ACC112 (cell line): Measurements from ENCODE around the gene NCKAP1.
"Not testable (repeated sequence)": the region's sequence is repeated elsewhere in the genome, so short reads cannot be mapped to it uniquely, and the experiment has no call there.

Experiments
- H2AFZ ChIP-seq: fragments of 200-600 bp; sonication (generic); one replicate; pipeline ENCODE4 v1.6.0; 2017; ENCODE audit warnings: antibody characterized with exemption, low read length; ENCODE audit not compliant: unreplicated experiment
- H3K27ac ChIP-seq: fragments of 200-600 bp; sonication (generic); 2 replicates; pipeline ENCODE4 v1.5.1; 2014; ENCODE audit warnings: low read depth, mild to moderate bottlenecking, antibody characterized with exemption, low read length, moderate library complexity
- H3K27me3 ChIP-seq: fragments of 200-600 bp; sonication (generic); 2 replicates; pipeline ENCODE4 v1.6.1; 2014; ENCODE audit warnings: mild to moderate bottlenecking, antibody characterized with exemption, low read length, moderate library complexity, mixed read lengths; ENCODE audit not compliant: insufficient read depth
- H3K36me3 ChIP-seq: fragments of 200-600 bp; sonication (generic); 2 replicates; pipeline ENCODE4 v1.6.1; 2016; ENCODE audit warnings: mild to moderate bottlenecking, antibody characterized with exemption, low read length, moderate library complexity, mixed read lengths; ENCODE audit not compliant: insufficient read depth
- H3K4me1 ChIP-seq: fragments of 200-600 bp; sonication (generic); one replicate; pipeline ENCODE4 v1.6.1; 2016; ENCODE audit warnings: low read length, mixed read lengths; ENCODE audit not compliant: insufficient read depth, unreplicated experiment, control insufficient read depth
- H3K4me3 ChIP-seq: fragments of 200-600 bp; sonication (generic); 2 replicates; pipeline ENCODE4 v1.5.1; 2014; ENCODE audit warnings: mild to moderate bottlenecking, low read depth, low read length
- H3K79me2 ChIP-seq: fragments of 200-600 bp; sonication (generic); one replicate; pipeline ENCODE4 v1.6.0; 2016; ENCODE audit warnings: low read length; ENCODE audit not compliant: control insufficient read depth, unreplicated experiment, insufficient read depth

The NCKAP1 gene

DNA sequence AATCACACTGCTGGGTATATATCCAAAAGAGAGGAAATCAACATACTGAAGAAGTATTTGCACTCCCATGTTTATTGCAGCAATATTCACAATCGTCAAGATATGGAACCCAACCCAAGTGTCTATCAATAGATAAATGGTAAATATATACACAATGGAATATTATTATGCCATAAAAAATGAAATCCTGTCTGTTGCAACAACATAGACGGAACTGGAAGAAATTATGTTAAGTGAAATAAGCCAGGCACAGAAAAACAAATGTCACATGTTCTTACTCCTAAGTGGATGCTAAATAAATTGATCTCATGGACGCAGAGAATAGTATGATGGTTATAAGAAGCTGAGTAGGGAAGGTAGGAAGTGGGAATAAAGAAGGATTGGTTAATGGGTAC is 65.7 kb downstream of the NCKAP1 start:
- H3K79me2 ChIP-seq = peaks cover 38% of the 10 kb centered on the region
- no peaks in the 10 kb centered on the region for H3K27me3 ChIP-seq
- no peak overlapping the region for H3K4me3 ChIP-seq
- no peak overlapping the region for H2AFZ ChIP-seq
- no peak overlapping the region for H3K27ac ChIP-seq
- H3K36me3 ChIP-seq = peaks cover 42% of the 10 kb centered on the region
- no peaks in the 10 kb centered on the region for H3K4me1 ChIP-seq

GRCh38 chr2:182971820-182972547 is 66.3 kb downstream of the NCKAP1 start:
- Histone ChIP-seq H2AFZ (no peak overlapping the region), H3K79me2 (peaks cover 38% of the 10 kb centered on the region), H3K4me1 (no peaks in the 10 kb centered on the region), H3K36me3 (peaks cover 43% of the 10 kb centered on the region), H3K27ac (no peak overlapping the region), H3K27me3 (no peaks in the 10 kb centered on the region), H3K4me3 (no peak overlapping the region)

DNA sequence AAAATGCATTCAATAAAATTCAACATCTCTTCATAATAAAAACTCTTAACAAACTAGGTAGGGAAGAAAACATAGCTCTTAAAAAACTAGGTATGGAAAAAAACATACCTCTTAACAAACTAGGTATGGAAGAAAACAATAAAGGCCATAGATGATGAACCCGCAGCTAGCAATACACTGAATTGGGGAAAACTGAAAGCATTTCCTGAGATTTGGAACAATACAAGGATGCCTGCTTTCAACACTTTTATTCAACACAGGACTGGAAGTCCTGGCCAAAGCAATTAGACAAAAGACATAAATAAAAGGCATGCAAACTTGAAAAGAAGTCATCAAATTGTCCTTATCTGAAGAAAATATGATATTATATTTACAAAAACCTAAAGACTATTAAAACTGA is 67.8 kb downstream of the NCKAP1 start:
- peaks cover 44% of the 10 kb centered on the region for H3K36me3 ChIP-seq

GRCh38 chr2:182968493-182968892 is 69.8 kb downstream of the NCKAP1 start:
- H3K4me1 ChIP-seq = no peaks in the 10 kb centered on the region
- no peak overlapping the region for H2AFZ ChIP-seq
- no peak overlapping the region for H3K27ac ChIP-seq
- H3K27me3 ChIP-seq = no peaks in the 10 kb centered on the region
- H3K36me3 ChIP-seq = peaks cover 42% of the 10 kb centered on the region
- no peak overlapping the region for H3K4me3 ChIP-seq
- peaks cover 35% of the 10 kb centered on the region for H3K79me2 ChIP-seq

More for the DNA sequence above, 67.8 kb downstream of the NCKAP1 start:
- no peaks in the 10 kb centered on the region for H3K4me1 ChIP-seq
- H3K79me2 ChIP-seq = peaks cover 38% of the 10 kb centered on the region
- no peak overlapping the region for H3K4me3 ChIP-seq
- H3K27ac ChIP-seq = no peak overlapping the region
- no peak overlapping the region for H2AFZ ChIP-seq
- H3K27me3 ChIP-seq = no peaks in the 10 kb centered on the region

GRCh38 chr2:182966356-182966755 is 71.9 kb downstream of the NCKAP1 start:
- H3K4me1 ChIP-seq, H3K27ac ChIP-seq, H3K4me3 ChIP-seq, H3K27me3 ChIP-seq, H2AFZ ChIP-seq: not testable (repeated sequence)
- peaks cover 22% of the 10 kb centered on the region for H3K79me2 ChIP-seq
- H3K36me3 ChIP-seq = peaks cover 33% of the 10 kb centered on the region

DNA sequence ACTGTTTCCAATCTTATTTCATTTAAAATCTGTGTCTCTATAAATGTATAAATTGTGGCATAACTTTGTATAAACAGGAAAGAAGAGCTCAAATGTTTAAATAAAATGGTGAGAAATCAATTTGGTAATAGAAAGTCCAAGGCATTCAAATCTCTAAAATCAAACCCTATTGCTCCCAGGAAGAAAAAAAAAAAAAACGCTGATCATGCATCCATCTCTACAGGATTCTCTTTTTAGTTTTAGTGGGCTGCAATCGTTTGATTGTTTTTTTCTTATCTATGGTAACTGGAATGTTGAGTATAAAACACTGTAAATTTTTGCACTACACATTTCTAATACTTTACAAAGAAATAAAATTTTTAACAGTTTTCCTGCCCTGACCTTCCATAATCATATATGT is 75.6 kb downstream of the NCKAP1 start:
- Histone ChIP-seq H3K27me3 (no peaks in the 10 kb centered on the region), H3K4me3 (no peak overlapping the region), H3K4me1 (no peaks in the 10 kb centered on the region), H3K36me3 (peaks cover 26% of the 10 kb centered on the region), H3K79me2 (peaks cover 4% of the 10 kb centered on the region), H2AFZ (no peak overlapping the region), H3K27ac (no peak overlapping the region)

DNA sequence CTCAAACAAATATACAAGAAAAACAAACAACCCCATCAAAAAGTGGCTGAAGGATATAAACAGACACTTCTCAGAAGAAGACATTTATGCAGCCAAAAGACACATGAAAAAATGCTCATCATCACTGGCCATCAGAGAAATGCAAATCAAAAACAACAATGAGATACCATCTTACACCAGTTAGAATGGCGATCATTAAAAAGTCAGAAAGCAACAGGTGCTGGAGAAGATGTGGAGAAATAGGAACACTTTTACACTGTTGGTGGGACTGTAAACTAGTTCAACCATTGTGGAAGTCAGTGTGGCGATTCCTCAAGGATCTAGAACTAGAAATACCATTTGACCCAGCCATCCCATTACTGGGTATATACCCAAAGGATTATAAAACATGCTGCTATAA is 77.4 kb downstream of the NCKAP1 start:
- not testable (repeated sequence) for H3K4me1 ChIP-seq, H2AFZ ChIP-seq, H3K4me3 ChIP-seq, H3K79me2 ChIP-seq, H3K27ac ChIP-seq, H3K27me3 ChIP-seq
- peaks cover 35% of the 10 kb centered on the region for H3K36me3 ChIP-seq

- H2AFZ ChIP-seq = no peak overlapping the region
- peaks cover 27% of the 10 kb centered on the region for H3K4me1 ChIP-seq
- no peaks in the 10 kb centered on the region for H3K27me3 ChIP-seq
- H3K4me3 ChIP-seq = no peak overlapping the region
- no peaks in the 10 kb centered on the region for H3K79me2 ChIP-seq
- H3K36me3 ChIP-seq = peaks cover 31% of the 10 kb centered on the region
- H3K27ac ChIP-seq = no peak overlapping the region
Measured at GRCh38 chr2:182954789-182955188, 83.5 kb downstream of the NCKAP1 start.

DNA sequence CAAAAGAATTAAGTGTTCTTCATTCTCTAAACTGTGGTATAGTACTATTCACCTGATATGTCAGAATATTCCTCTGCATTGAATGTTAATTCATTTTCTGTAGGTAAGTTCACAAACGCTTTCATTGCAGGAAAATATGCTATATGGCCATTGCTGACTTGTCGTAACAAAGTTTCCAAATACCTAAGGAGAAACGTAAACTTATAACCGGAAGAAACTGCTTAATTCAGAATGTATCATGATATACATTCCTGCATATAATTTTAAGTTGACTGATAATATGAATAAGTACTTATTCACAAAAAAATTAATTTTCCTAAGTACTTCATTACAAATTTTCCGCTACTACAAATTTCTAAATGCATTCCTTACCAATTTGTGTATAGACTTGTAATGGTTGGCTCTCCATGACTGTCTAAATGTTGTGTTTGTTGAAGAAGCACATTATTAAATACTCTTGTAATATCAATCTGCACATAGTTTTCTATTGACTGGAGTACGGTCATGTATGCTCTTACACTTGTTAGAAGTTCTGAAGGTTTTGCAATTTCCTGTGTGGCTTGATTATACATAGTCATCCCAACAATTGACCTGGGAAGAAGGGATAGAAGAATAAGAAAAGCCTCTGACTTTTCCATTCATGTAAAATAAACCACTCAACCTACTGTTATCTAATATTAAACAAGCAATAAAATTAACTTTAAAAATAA is 85.4 kb downstream of the NCKAP1 start:
- Histone ChIP-seq H3K27me3 (no peaks in the 10 kb centered on the region), H3K27ac (peak overlapping the region; percentile 60), H3K36me3 (peaks cover 26% of the 10 kb centered on the region), H3K4me1 (peaks cover 40% of the 10 kb centered on the region), H3K79me2 (no peaks in the 10 kb centered on the region), H2AFZ (no peak overlapping the region), H3K4me3 (no peak overlapping the region)

DNA sequence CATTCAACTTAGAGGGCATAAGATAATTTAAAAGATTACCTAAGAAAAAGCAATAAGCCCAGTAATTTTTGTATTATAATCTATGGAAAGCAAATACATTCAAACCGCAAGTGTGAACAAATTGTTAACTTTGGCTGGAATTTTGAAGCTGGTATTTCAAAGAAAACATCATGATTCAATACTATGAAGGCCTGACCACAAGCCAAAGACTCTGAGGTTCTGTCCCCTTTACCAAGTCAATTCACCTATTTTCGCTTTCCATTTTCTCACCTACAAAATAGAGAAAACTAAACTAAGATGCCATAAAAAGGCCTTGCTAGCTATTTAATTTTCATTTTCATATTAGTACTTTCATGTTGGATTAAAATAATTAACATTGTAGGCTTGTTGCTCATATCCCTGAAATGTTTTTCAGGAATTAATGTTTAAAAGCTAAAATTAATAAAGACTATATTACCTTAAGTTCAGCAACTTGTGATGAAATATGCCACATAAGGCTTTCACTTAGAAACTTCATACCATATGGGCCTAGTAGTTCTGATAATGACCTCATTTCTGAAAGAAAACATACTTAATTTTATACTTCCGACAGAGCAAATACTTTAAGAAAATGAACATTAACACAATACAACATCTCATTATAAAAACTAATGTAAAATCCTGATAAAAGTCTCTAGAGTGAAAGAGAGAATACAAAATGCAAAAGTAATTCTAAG is 86.2 kb downstream of the NCKAP1 start:
- no peak overlapping the region for H3K4me3 ChIP-seq
- peak overlapping the region; percentile 60 for H3K27ac ChIP-seq
- peaks cover 2% of the 10 kb centered on the region for H3K79me2 ChIP-seq
- H2AFZ ChIP-seq = no peak overlapping the region
- no peaks in the 10 kb centered on the region for H3K27me3 ChIP-seq
- peaks cover 46% of the 10 kb centered on the region for H3K4me1 ChIP-seq
- peaks cover 19% of the 10 kb centered on the region for H3K36me3 ChIP-seq
